ENCODE data around the gene C16orf54. TPM values are rescaled to one million over a fixed set of nuclear protein-coding genes. Genes with fewer than 3 reads are reported as not detected.
"Not testable (repeated sequence)": the region's sequence is repeated elsewhere in the genome, so short reads cannot be mapped to it uniquely, and the experiment has no call there.

The C16orf54 gene, protein sequence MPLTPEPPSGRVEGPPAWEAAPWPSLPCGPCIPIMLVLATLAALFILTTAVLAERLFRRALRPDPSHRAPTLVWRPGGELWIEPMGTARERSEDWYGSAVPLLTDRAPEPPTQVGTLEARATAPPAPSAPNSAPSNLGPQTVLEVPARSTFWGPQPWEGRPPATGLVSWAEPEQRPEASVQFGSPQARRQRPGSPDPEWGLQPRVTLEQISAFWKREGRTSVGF
- total RNA-seq, result not detected in 2 replicates
- not detected in 2 replicates for polyA plus RNA-seq

DNA sequence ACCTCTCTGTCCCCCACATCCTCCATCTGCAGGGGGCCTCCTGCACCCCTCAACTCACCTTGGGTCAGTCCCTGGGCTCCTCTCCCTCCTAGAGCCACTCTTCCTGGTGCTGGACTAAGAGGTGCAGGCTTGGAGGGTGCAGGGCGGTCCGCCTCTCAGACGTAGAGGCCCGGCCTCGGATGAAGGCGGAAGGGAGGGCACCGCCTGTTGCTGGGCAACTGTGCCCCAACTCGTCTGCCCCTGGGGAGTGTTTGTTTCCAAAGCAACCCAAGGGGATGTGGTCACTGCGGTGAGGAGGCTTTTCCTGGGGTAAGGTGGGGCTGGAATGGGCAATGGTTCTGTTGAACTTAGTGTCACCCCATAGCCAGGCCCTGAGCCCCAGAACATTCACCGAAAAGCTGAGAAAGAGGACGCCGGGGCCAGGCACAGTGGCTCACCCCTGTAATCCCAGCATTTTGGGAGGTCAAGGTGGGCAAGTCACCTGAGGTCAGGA, at the start of gene C16orf54:
TSS of gene C16orf54 (minus strand) at position 138 of the 493 bp plus-strand sequence. CDS start 1,039 bp downstream, outside the sequence.
- Histone ChIP-seq H3K9me3 (ENCODE audit: low read depth) (no peaks in the 10 kb centered on the region), H3K4me3 (no peak within 1 kb of the TSS), H3K27me3 (no peaks in the 10 kb centered on the region), H3K4me1 (ENCODE audit: low read depth) (no peaks in the 10 kb centered on the region), H3K27ac (no peak within 1 kb of the TSS), H3K36me3 (no peaks in the 10 kb centered on the region)
- no peak for DNase-seq (ENCODE audit: low read depth in 1 of 2, low spot score in 1 of 2)
- TF ChIP-seq, protein P1, sequence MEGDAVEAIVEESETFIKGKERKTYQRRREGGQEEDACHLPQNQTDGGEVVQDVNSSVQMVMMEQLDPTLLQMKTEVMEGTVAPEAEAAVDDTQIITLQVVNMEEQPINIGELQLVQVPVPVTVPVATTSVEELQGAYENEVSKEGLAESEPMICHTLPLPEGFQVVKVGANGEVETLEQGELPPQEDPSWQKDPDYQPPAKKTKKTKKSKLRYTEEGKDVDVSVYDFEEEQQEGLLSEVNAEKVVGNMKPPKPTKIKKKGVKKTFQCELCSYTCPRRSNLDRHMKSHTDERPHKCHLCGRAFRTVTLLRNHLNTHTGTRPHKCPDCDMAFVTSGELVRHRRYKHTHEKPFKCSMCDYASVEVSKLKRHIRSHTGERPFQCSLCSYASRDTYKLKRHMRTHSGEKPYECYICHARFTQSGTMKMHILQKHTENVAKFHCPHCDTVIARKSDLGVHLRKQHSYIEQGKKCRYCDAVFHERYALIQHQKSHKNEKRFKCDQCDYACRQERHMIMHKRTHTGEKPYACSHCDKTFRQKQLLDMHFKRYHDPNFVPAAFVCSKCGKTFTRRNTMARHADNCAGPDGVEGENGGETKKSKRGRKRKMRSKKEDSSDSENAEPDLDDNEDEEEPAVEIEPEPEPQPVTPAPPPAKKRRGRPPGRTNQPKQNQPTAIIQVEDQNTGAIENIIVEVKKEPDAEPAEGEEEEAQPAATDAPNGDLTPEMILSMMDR (IDR thresholded peaks at IDR 0.05; ENCODE audit: low read depth, low read length), result no peak

DNA sequence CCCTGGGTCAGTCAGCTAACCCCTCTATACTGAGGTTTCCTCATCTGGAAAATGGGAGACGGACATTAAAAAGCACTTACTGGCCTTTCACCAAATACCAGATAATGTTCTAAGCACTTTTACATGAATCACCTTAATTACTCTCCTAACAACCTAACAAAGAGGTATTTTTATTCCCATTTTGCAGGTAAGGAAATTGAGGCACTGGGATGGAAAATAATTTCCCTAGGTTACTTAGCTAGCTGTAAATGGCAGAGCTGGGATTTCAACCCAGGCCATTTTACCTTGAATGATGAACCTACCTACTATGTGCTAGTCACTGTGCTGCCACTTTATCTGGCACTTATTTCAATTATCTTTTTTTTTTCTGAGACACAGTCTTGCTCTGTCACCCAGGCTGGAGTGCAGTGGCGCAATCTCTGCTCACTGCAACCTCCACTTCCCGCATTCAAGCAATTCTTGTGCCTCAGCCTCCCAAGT, 48.5 kb upstream of the C16orf54 start:
- TF ChIP-seq, protein P1 (IDR thresholded peaks at IDR 0.05; ENCODE audit: low read depth, low read length), result no peak
- Histone ChIP-seq H3K27me3 (no peaks in the 10 kb centered on the region), H3K9me3 (ENCODE audit: low read depth) (no peaks in the 10 kb centered on the region), H3K4me1 (ENCODE audit: low read depth) (peaks cover 9% of the 10 kb centered on the region), H3K4me3 (no peak overlapping the region), H3K27ac (no peak overlapping the region), H3K36me3 (peaks cover 26% of the 10 kb centered on the region)
- DNase-seq (ENCODE audit: low read depth in 1 of 2, low spot score in 1 of 2), result no peak

DNA sequence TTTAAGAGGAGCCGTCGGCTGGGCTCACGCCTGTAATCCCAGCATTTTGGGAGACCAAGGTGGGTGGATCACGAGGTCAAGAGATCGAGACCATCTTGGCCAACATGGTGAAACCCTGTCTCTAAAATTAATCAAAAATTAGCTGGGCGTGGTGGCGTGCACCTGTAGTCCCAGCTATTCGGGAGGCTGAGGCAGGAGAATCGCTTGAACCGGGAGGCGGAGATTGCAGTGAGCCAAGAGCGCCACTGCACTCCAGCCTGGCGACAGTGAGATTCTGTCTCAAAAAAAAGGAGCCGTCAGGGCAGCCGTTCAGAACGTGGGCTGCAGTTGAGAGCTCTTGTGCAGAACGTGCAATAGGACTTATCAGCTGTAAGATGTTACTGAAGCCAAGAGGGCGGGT, 47.4 kb upstream of the C16orf54 start:
- not testable (repeated sequence) for H3K4me3 ChIP-seq; DNase-seq (ENCODE audit: low read depth in 1 of 2, low spot score in 1 of 2); H3K27ac ChIP-seq; H3K4me1 ChIP-seq (ENCODE audit: low read depth); H3K27me3 ChIP-seq; H3K9me3 ChIP-seq (ENCODE audit: low read depth)
- peaks cover 16% of the 10 kb centered on the region for H3K36me3 ChIP-seq

DNA sequence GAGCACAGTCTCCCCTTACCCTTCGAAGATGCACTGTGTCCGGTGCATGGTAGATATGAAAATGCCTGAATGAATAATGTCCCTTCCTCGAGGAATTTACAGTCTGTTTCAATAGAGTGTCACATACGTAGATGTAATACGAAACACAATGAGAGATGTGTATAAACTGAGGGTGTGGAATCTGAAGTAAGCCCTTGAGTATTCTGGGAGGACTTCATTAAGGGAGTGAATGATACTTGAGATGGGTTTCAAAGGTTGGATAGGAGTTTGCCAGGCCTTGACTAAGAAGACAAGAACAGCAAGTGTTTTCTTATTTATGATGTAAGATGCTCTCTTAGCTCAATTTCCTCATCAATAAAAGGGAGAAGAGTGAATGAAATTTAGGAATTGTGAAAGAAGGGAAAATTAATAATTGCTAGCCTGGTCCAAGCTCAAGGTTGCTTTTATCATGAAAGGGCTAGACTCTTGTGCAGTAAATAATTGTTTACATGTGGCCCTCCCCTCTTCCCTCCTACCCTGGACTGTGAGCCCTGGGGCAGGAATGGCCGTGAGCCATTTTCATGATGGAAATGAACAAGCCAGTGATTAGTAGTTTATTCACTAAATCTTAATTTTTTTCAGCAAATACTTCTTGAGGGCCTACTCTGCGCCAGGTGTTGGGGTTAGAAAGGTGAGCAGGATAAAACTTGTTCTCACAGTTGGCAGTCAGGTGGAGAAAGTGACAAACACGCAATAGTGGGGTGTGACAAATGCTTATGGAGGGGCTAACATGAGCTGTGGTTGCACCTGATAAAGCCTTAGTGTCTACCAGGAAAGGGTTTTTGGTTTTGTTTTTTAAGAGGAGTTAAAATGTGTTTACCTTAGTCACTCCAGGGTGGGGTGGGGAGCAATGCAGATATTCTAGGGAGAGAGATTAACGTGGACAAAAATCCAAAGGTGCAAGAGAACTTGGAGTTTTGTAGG, 46.3 kb upstream of the C16orf54 start:
- H3K9me3 ChIP-seq (ENCODE audit: low read depth), result no peaks in the 10 kb centered on the region
- no peak for DNase-seq (ENCODE audit: low read depth in 1 of 2, low spot score in 1 of 2)
- TF ChIP-seq, protein P1 (IDR thresholded peaks at IDR 0.05; ENCODE audit: low read depth, low read length), result no peak
- H3K27me3 ChIP-seq, result no peaks in the 10 kb centered on the region
- peak overlapping the region; percentile 77 for H3K4me3 ChIP-seq
- H3K36me3 ChIP-seq, result peaks cover 7% of the 10 kb centered on the region
- no peak overlapping the region for H3K27ac ChIP-seq
- peaks cover 9% of the 10 kb centered on the region for H3K4me1 ChIP-seq (ENCODE audit: low read depth)

- Histone ChIP-seq H3K4me3 (peak overlapping the region; percentile 77), H3K9me3 (ENCODE audit: low read depth) (no peaks in the 10 kb centered on the region), H3K27ac (peak overlapping the region; percentile 73), H3K27me3 (no peaks in the 10 kb centered on the region), H3K4me1 (ENCODE audit: low read depth) (peaks cover 9% of the 10 kb centered on the region), H3K36me3 (no peaks in the 10 kb centered on the region)
- TF ChIP-seq, protein P1 (IDR thresholded peaks at IDR 0.05; ENCODE audit: low read depth, low read length), result no peak
- DNase-seq (ENCODE audit: low read depth in 1 of 2, low spot score in 1 of 2), result no peak
These were observed 45.4 kb upstream of the C16orf54 start for GRCh38 chr16:29790949-29791844.
